HG03139 (cell line): ENCODE results near the gene OTUD4.

ENCODE experiments used
- ATAC-seq: cut with Tn5 transposase; IDR thresholded peaks from one replicate; pipeline ENCODE4 v1.9.1; 2021; ENCODE audit not compliant: unreplicated experiment

Gene OTUD4

GRCh38 chr4:145130130-145130529 is 50.3 kb downstream of the OTUD4 start:
- ATAC-seq = no peak

- ATAC-seq = no peak
Observed at GRCh38 chr4:145125396-145125795, 55.0 kb downstream of the OTUD4 start.

GRCh38 chr4:145108128-145108527 is 72.3 kb downstream of the OTUD4 start:
- no peak for ATAC-seq

GRCh38 chr4:145107126-145107525 is 73.3 kb downstream of the OTUD4 start:
- no peak for ATAC-seq

- ATAC-seq = no peak
Observed at GRCh38 chr4:145103496-145103895, 76.9 kb downstream of the OTUD4 start.

- ATAC-seq = no peak
Observed at GRCh38 chr4:145102619-145103018, 77.8 kb downstream of the OTUD4 start.

- ATAC-seq = no peak
Observed at GRCh38 chr4:145101091-145101490, 79.3 kb downstream of the OTUD4 start.

GRCh38 chr4:145099653-145100052 is 80.7 kb downstream of the OTUD4 start:
- no peak for ATAC-seq

- ATAC-seq = peak; percentile 20
Observed at GRCh38 chr4:145098675-145099037, 81.7 kb downstream of the OTUD4 start.

GRCh38 chr4:145097821-145098674 is 82.3 kb downstream of the OTUD4 start, which contains the start of the genes ABCE1 and ANAPC10:
Gene ABCE1 (plus strand): TSS chr4:145098311. CDS start chr4:145104413, 6,102 bp downstream.
Gene ANAPC10 (minus strand): TSS chr4:145098196. CDS start chr4:145096099, 2,097 bp downstream.
- ATAC-seq = peak; percentile 71

GRCh38 chr4:145097331-145097820 is 83.0 kb downstream of the OTUD4 start:
- peak; percentile 4 for ATAC-seq

- ATAC-seq = no peak
Observed at GRCh38 chr4:145093638-145094037, 86.8 kb downstream of the OTUD4 start.

- ATAC-seq = no peak
Observed at GRCh38 chr4:145090380-145090779, 90.0 kb downstream of the OTUD4 start.

GRCh38 chr4:145083891-145084605 is 96.3 kb downstream of the OTUD4 start:
- no peak for ATAC-seq
